ENCODE measurements around the gene COX4I1.

COX4I1 gene

DNA sequence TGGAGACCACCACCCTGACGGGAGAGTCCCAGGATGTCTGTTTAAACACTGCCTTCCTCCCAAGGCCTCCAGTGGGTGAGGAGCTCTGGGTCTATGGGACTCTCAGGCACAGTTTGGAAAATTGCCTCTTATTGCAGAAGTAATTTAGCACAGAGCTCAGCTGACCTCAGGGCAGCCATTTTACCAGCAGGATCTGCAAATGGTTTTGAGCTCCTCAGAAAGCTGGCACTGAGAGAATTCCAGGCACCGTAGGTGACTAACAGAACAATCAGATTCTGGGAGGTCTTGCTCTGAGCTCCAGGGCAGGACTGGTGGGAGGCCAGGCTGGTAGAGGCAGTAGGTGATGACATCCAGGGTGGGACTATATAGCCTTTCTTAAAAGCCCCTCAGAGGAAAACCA is 31.3 kb upstream of the COX4I1 start:
- no peak for DNase-seq

DNA sequence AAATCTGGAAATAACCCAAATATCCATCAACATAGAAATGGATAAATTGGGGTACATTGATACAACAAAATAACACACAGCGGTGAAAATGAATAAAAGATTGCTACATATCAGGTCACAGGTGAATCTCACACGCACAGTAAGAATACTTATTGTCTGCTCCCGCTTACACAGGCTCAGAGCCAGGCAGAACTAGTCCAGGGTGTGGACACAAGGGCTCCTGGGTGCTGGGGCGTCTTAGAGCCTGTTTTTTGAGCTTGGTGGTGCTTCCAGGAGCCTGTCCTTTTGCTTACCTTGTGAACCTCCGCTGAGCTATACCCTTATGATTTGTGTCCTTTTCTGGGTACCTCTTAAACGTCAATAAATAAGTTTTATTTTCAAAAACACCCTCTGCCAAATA is 28.8 kb upstream of the COX4I1 start:
- no peak for DNase-seq

DNA sequence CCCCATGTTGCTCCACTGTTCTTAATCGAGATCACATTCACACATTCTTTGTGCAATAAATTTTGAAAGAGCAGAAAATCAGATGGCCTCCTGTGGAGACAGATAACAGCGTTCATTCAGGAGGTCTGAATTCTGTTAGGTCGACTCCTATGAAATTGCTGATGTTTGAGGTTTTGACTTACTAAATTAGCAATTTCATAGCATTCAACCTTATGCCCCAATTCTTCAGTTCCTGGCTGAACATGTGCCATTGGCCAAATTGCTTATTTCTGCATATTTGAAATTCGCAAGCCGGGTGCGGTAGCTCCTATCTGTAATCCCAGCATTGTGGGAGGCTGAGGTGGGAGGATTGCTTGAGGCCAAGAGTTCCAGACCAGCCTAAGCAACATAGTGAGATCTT is 26.5 kb upstream of the COX4I1 start:
- DNase-seq, result no peak

DNA sequence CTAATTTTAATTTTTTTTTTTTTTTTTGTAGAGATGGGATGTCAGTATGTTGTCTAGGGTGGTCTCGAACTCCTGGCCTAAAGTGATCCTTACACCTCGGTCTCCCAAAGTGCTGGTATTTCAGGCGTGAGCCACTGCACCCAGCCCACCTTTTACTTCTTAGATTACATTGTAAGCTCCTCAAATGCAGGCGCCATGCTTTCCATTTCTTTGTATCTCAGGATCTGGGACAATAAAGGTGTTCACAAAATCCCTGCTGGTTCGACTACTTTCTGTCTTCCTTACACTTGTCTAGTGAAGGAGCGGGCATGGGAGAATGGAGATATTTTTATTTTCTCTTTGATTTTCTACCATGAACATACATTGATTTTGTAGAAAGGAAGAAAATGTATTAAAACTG is 25.4 kb upstream of the COX4I1 start:
- DNase-seq, result no peak

DNA sequence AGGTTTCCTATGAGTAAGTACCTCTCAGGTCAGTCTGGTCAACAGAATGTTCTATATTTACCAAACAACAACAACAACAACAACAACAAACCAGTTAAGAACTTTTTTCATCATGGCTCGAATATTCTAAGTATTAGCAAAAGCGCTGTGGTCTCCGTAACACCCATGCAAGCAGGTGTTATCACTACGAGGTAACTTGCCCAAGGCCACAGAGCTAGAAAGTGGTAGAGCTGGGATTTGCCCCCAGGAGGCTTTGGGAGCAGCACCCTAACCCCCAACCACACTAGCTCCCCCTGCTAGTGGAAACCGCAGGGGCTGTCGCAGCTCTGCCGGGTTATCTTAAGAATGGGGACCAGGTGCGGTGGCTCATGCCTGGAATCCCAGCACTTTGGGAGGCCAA is 24.7 kb upstream of the COX4I1 start:
- DNase-seq, result no peak

DNA sequence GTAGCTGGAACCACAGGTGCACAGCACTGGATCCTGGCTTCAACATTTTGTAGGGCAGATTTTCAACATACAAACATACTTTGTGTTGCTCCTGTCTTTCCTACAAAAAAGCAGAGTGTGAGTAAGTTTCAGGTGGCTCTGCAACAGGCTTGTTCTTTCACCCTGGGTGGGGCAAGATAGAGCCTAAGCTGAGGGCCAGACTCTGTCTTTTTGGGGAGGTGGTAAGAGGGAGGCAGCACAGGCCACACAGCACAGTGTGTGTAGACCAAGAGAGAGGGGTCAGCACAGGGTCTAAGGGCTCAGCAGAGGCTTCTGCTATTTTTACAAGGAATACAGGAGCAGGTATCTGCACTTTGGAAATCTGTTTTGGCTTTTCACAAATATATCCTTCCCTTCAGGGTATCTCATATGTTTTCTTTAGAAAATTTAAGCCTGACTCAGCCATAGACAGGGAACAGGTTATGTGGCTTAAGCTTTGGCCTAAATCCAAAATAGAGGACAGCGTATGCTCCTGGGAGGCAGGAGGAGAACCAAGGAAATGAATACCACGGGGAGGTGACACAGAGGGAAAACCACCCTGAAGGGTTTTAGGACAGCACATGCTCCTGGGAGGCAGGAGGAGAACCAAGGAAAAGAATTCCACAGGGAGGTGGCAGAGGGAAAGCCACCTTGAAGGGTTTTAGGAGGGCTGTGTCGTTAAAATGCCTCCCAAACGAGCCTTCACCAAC is 21.7 kb upstream of the COX4I1 start:
- DNase-seq, result no peak

DNA sequence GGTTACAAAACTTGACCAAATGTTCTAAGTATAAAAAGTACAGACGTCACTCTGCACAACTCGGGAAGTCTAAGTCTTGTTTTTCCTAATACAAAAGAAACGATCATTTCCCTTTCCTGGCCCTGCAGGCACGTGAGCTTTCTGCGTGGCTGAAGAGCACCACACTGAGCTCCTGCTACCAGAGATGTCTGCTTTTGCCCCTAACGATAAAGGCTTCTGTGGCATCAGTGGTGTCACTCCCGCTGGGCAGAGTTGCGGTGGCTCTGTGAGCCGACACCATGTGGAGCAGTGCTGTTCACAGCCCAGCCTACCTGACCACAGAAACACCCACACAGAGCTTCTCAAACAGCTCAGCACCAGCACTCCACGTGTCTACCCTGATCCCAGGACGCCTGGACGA is 20.6 kb upstream of the COX4I1 start:
- DNase-seq, result no peak

DNA sequence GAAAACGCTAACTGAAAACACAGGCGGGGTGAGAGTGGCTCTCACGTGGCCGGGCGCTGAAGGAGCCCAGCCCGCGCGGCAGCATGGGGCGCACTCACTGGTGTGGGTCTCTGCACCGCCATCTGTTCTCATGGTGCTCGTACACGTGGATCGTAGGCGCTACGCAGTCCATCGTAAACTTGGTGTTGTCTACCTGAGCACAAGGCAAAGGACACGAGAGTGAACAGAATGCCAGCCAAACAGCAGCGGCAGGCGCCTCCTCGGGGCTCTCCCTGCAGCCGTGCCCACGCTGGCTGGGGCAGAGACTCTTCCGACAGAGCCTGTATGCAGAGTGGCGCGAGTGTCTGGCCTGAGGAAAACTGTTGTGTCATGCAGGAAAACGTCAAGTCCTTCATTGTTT is 19.2 kb upstream of the COX4I1 start:
- no peak for DNase-seq

DNA sequence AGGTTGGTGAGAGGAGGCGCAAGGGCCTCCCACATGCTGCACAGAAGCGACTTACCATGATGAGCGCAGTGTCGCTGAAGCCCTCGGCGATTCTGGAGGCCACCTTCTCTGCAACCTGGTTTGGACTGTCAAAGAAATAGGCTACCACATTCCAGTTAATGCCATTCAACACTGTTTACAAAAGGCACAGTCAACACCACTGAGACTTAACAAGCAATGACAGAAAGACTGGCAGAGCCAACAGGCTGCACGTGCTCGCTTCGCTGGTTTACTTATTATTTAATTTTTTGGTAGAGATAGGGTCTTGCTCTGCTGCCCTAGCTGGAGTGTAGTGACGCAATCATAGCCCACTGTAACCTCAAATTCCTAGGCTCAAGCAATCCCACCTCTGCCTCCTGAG is 18.3 kb upstream of the COX4I1 start:
- DNase-seq, result no peak

DNA sequence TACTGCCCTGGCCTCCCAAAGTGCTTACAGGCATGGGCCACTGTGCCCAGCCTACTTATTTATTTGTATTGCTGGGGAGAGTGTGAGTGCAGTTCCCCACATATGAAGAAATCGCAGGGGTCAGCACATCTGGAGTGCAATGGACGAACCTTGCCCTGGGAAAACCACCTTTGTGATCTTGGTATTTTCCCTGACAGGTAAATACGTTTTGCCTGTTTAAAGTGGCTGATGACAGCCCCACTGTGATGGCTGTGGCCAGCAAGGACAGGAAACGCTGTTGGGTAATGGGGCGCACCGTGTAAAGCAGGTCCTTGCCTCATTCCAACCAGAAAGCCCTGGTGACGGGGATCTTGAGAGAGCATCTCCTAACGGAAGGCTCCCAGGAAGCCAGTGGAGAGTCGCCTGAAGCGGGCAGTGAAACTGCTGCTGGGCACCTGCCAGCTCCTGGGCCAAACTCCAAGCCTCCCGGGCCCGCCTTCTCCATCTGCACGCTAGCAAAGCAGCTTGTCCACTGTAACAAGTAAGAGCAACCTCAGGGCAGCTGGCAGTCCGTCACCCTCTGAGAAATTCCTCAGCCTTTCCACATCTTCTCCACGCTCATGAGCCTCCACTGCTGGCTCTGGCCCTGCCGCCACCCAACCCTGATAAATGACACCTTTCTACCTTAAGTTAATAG is 17.7 kb upstream of the COX4I1 start:
- no peak for DNase-seq

DNA sequence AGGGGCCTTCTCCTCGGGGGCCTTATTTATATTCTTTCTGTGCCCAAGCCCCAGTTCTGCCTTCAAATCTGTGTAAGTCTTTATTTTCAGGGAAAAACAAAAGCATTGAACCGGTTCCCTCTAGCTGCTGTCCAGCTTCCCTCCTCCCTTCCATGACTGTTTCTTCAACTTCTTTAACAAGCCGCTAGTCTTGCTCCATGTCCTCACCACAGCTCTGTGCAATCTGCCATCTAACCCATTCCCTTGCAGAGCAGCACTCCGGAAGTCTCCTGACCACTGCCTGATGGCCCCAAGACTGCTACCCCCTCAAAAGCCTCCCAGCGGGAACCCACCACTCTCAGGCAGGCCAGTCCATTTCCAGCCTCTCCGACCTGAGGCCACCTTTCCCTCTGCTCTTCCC is 17.0 kb upstream of the COX4I1 start:
- DNase-seq, result no peak

DNA sequence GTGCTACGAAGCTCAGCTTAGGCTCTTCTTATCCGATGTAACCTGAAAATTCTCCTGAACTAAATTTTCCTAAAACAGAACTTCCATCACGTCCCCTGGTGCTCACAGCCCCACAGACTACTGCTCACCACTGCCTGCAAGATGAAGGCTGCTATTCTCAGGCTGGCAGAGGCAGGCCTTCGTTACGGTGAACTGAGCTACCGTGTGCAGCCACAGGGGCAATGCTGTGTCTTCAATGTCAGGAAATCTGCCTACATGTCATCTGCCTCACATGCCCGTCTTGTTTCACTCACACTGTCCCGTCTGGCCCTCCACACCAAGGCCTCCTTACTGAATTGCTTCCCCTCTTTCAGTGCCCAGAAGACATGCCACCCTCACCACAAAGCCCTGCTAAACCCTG is 16.1 kb upstream of the COX4I1 start:
- DNase-seq, result no peak

DNA sequence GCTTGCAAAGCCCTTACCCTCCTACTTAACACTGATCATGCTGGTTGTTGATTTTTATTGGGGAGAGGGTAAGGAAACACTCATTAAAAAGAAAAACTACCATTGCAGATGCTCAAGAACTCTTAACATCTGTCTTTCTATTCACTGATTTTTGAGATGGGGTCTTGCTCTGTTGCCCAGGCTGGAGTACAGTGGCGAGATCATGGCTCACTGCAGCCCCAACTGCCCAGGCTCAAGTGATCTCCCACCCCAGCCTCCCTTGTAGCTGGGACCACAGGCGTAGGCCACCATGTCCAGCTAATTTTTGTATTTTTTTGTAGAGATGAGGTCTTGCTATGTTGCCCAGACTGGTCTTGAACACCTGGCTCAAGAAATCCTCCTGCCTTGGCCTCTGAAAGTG is 14.7 kb upstream of the COX4I1 start:
- no peak for DNase-seq

DNA sequence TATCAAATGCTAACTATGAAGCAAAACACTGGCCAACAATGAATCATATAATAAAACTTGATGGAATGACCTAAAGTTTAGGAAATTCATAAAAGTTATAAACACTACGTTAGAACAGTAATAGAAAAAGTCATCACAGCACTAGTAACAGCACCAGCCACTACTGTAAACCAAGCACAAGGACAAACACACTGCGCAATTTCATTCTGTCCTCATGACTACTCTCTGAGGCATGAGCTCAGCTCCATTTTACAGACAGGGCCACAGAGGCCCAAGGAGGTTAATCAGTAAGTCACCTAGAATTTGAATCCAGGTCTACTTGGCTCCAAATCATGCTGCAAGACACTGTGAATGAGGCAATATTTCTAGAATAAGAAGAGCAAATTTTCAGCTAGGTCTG is 13.6 kb upstream of the COX4I1 start:
- no peak for DNase-seq

DNA sequence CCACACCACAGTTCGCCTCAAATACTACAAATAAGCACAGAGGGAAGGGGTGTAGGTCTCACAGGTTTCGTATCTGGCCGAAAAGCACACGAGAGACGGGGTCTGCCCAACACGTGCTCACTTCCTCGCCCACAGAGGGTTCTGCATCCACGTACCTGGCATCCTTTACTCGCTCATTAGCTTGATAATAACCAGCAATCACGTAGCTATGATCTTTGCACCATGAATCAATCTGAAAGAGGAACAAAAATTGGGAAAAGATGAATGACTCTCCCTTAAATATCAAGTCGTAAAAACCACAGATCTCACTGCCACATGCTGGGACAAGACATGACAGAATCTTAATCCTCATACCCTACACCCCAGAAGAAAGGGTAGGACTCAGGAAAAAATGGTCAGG is 10.7 kb upstream of the COX4I1 start:
- DNase-seq, result peak; percentile 28

DNA sequence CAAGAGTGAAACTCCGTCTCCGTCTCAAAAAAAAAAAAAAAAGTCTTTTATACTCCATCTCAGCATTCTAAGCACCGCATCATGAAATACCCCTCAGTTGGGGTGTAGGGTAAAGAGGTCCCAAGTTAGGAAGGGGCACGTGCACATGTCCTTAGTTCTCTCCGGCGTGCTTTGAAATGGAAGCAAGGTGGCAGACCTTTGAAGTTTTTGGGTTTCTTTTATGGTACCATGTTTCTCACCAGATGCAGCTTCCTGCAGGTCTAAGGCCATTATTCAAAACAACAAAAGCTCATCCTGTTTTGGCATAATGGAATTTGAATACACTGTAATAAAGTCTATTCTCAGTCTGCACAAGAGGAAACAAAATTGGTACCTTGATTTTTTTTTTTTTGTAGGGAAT is 9.7 kb upstream of the COX4I1 start:
- DNase-seq, result no peak

DNA sequence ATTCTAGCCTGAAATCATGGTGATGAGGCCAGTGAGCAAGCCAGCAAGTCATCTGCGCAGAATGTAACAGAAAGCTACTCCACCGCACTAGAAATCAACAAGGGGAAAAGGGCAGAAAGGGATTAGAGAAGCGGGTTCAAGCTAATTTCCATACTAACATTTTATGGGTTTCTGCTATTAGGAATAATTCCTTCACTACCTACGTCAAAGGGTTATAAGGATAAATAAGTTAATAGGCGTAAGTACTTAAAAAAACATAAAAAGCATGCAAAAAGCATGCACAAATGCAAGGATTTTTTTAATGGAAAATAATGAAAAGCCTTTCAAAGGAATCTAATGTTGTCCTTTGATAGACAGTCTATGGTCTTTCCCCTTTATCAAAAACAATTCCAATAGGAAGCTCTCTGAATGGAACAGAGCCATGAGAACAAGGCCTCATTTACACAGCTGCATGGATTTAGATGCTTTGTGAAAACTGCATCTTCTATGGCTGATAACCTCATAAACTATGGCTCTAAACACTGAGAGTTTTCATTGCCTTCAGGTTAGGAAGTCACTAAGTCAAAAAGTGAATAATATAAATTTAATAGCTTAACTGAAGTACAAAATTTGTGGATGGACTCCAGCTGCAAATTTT is 5.7 kb upstream of the COX4I1 start:
- no peak for DNase-seq

DNA sequence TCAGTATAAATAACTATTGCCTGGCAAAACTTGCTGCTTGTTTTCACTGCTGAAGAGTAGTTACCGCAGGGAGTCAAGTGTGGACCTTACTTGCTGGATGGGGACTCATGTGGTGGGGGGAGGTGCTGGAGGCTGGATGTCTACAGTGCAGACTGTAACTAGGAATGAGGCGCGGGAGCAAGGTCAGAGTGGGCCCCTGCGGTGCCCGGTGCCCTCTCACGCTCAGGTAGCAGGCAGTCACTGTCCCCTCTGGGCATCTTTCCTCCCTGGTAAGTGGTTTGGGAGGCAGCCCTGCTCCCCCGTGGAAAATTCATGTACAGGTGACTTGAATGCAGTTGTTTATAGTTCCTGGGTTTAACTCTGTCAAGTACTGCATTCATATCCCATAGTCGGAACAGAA is 4.8 kb upstream of the COX4I1 start:
- no peak for DNase-seq

DNA sequence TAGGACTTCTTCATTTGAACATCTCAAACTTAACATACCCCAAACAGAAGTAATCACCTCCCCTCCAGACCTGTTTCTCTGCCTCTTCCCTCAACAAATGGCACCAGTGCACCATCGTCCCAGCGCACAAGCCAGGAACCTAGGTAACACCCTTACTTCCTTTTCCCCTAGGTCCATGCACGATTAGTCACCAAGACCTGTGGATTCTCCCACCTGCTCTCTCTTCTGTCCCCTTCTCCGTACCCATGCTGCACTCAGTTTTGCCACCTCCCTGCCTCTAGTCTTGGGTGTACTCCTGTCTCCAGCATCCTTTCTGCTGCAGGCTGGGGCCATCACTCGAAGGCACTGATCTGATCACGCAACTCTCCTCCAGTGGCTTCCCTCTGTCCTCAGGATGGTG is 3.3 kb upstream of the COX4I1 start:
- DNase-seq, result no peak

DNA sequence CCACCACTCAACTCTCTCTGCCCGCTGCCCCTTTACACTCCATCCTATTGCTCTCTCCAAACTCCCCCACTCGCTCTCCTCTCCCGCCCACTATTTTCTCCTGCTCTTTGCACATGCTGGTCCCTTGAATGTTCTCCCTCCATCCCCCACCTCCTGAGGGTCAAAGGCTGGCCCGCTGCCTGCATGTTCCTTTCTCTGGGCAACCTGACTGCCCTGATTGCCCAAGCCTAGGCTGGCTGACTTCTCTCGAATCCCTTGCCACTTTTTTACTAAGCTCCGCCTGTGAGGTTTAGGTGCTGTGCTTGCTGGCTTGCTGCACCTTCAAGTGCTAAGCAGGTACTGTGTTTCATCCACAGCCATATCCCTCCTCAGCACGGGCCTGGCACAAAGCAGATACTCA is 2.9 kb upstream of the COX4I1 start:
- no peak for DNase-seq

DNA sequence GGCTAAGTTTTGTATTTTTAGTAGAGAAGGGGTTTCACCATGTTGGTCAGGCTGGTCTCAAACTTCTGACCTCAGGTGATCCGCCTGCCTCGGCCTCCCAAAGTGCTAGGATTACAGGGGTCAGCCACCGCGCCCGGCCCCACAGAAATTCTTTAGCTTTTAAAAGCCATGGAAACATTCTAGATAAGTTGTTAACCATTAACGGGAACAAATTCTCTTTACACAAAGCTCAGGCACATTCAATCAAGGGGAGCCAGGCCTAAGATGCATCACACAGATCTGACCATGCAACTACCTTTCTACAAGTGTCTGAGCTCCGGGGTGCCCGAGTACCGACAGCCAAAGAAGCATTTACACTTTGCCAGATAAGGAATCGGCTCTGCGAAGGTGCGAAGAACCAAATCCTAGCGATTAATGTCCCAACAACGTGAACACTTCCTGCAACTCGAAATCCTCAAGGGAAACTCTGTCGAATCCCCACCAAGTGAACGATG is 1.2 kb upstream of the COX4I1 start:
- no peak for DNase-seq

DNA sequence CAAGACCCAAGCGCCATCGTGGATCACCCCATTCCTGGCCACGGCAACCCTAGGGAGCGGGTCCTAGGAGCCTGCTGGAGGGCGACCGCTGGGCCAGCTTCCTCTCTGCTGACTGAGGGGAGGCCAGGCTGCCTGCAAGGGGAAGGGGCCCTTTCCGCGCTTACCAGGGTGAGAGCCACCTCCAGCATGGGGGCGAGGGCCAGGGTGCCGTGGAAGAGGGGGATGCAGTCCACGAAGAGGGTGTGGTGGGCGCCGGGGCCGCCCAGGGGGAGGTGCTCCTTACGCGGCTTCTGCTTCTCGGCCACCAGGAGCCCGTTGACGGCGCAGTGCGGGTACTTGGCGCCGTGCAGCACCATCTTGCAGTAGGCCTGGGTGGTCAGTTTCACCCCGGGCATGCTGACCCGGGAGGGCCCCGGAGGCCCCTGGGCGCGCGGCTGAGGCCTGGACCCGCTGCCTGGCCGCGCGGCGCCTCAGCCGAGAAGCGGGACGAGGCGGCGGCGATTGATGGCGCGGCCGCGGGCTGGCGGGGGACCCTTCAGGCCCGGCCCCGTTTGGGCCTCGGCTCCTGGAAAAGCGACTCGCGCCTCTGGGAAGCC is 496 bp upstream of the COX4I1 start:
- DNase-seq, result peak; percentile 49

DNA sequence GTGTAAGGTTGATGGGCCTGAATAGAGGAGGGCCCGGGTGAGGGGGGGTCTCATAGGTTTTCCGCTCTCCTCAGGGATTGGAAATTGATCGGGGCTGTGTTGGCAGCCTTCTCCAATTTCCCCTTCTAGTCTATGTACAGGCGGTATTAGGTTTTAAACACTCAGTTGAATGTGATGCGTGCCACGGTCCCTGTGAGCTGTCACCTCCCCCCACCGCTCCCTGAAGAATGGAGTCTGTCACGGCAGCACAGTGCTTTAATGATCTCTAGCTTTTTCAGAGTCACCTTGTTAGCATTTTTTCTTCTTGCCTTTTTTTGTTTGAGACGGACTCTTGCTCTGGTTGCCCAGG is 800 bp downstream of the COX4I1 start:
- peak; percentile 7 for DNase-seq

DNA sequence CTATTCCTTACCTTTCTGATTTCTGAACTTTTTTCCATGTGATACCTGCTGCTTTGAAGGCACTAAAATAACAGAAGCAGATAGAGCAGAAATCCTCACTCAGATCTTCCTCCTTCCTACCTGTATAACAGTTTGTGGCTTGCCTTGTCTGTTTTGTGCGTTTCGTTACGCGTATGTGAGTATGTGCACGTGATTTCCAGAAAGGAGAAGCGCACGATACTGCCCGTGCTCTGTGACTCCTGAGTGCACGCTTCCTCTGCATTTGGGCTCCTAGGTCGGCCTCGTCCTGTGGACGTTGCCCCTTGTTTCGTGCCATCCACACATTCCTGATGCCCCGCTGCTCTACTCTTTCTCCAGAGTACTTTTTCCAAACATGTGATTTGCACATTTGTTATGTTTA is 4.1 kb downstream of the COX4I1 start:
- DNase-seq, result no peak

All from inflammatory macrophage treated with lipopolysaccharide for 4 hours (primary cell).